Tibial nerve (tissue), 4 donors: Measurements from ENCODE around the gene ETV6. TPM values are rescaled to one million over a fixed set of nuclear protein-coding genes. Genes with fewer than 3 reads are reported as not detected.

Experiments
- DNase-seq, 2 donors: peaks; one replicate each; pipeline ENCODE4 v3.0.0-alpha.2; 2019; ENCODE audit warnings: low spot score in 2 of 2
- H3K27ac ChIP-seq, 4 donors: fragments of 200-600 bp; sonication (generic) in 3 of 4; one replicate each; pipeline ENCODE4 v1.5.1; 2017 to 2019; ENCODE audit warnings: mild to moderate bottlenecking in 1 of 4
- H3K27me3 ChIP-seq, 2 donors: fragments of 200-600 bp; sonication (generic) in 1 of 2; one replicate each; pipeline versions ENCODE4 v1.5.1 to v1.6.0; 2017 to 2019
- H3K36me3 ChIP-seq, 3 donors: fragments of 200-600 bp; sonication (generic); one replicate each; pipeline ENCODE4 v1.5.1; 2018 to 2019
- H3K4me1 ChIP-seq, 4 donors: fragments of 200-600 bp; sonication (generic) in 3 of 4; one replicate each; pipeline ENCODE4 v1.5.1; 2017 to 2019
- H3K4me3 ChIP-seq, 4 donors: fragments of 200-600 bp; sonication (generic) in 3 of 4; one replicate each; pipeline ENCODE4 v1.5.1; 2017 to 2019; ENCODE audit warnings: mild to moderate bottlenecking in 1 of 4, moderate library complexity in 1 of 4
- H3K9me3 ChIP-seq, 4 donors: fragments of 200-600 bp; sonication (generic) in 3 of 4; one replicate each; pipeline ENCODE4 v1.5.1; 2017 to 2019
- CTCF ChIP-seq, 5 experiments: fragments of 200-600 bp in 3 of 5; fragments of 450-650 bp in 2 of 5; sonication (generic) in 3 of 5; IDR thresholded peaks; one replicate each; pipeline ENCODE4 v1.5.1; 2016 to 2019; ENCODE audit warnings: antibody characterized with exemption in 5 of 5, mild to moderate bottlenecking in 3 of 5, moderate library complexity in 2 of 5
- EP300 ChIP-seq, 2 donors: sonication (generic); formaldehyde crosslinking; IDR thresholded peaks; one replicate each; pipeline ENCODE4 v1.6.1; 2017; ENCODE audit warnings: antibody characterized with exemption in 2 of 2, mild to moderate bottlenecking in 1 of 2
- POLR2A ChIP-seq, 2 donors: fragments of 450-650 bp; IDR thresholded peaks; one replicate each; pipeline ENCODE4 v1.6.1; 2017; ENCODE audit warnings: antibody characterized with exemption in 2 of 2, mild to moderate bottlenecking in 2 of 2, moderate library complexity in 2 of 2
- WGBS, 2 donors: methylation state at CpG; one replicate each; pipeline ENCODE4 v1.1.5; 2018; 5-methylcytosine and 5-hydroxymethylcytosine counted together
- total RNA-seq, 4 donors: library from RNA; depleted of rRNA; stranded (reverse); fragments of >200 nt; gene quantifications; one replicate each; pipeline ENCODE4 v1.1.0, GENCODE V29; 2016

ETV6 gene
- total RNA-seq, 4 donors from 2014 or later = 6.7 to 14.1 (median 8.3) TPM

GRCh38 chr12:11661491-11662089, 12.1 kb downstream of the ETV6 start:
- no peak for TF ChIP-seq POLR2A (IDR thresholded peaks at IDR 0.05)
- no peak for TF ChIP-seq CTCF (IDR thresholded peaks at IDR 0.05)
- no peak for TF ChIP-seq EP300 (IDR thresholded peaks at IDR 0.05)
- Histone ChIP-seq H3K27me3 (no peaks in the 10 kb centered on the region), H3K4me3 (no peak overlapping the region), H3K4me1 (peaks cover 0 to 59% (median 16%) of the 10 kb centered on the region in 4 donors), H3K9me3 (no peaks in the 10 kb centered on the region), H3K36me3 (no peaks in the 10 kb centered on the region), H3K27ac (no peak overlapping the region)
- 78 to 82% methylated on average over 8 of the region's 8 CpGs for WGBS, 2 donors
- DNase-seq = no peak

GRCh38 chr12:11662369-11662768, 12.9 kb downstream of the ETV6 start:
- 87% methylated on average over 3 of the region's 3 CpGs for WGBS, 2 donors
- Histone ChIP-seq H3K27ac (no peak overlapping the region), H3K4me3 (no peak overlapping the region), H3K4me1 (peaks cover 0 to 52% (median 16%) of the 10 kb centered on the region in 4 donors), H3K9me3 (no peaks in the 10 kb centered on the region), H3K36me3 (no peaks in the 10 kb centered on the region), H3K27me3 (no peaks in the 10 kb centered on the region)
- TF ChIP-seq CTCF (IDR thresholded peaks at IDR 0.05) (no peak), POLR2A (IDR thresholded peaks at IDR 0.05) (no peak), EP300 (IDR thresholded peaks at IDR 0.05) (no peak)
- no peak for DNase-seq

- H3K27me3 ChIP-seq = no peaks in the 10 kb centered on the region
- TF ChIP-seq POLR2A (IDR thresholded peaks at IDR 0.05) = no peak
- TF ChIP-seq CTCF (IDR thresholded peaks at IDR 0.05) = no peak
- TF ChIP-seq EP300 (IDR thresholded peaks at IDR 0.05) = no peak
- 61 to 68% methylated on average over 7 of the region's 7 CpGs for WGBS, 2 donors
- H3K27ac ChIP-seq = no peak overlapping the region
- no peak for DNase-seq
- peaks cover 0 to 45% (median 15%) of the 10 kb centered on the region in 4 donors for H3K4me1 ChIP-seq
- H3K9me3 ChIP-seq = no peaks in the 10 kb centered on the region
- H3K4me3 ChIP-seq = no peak overlapping the region
- no peaks in the 10 kb centered on the region for H3K36me3 ChIP-seq
These were observed 13.7 kb downstream of the ETV6 start for GRCh38 chr12:11663130-11663529.

GRCh38 chr12:11664101-11664500, 14.6 kb downstream of the ETV6 start:
- Histone ChIP-seq H3K9me3 (no peaks in the 10 kb centered on the region), H3K27ac (no peak overlapping the region), H3K36me3 (no peaks in the 10 kb centered on the region), H3K4me3 (no peak overlapping the region), H3K27me3 (no peaks in the 10 kb centered on the region), H3K4me1 (peaks cover 0 to 38% (median 10%) of the 10 kb centered on the region in 4 donors)
- TF ChIP-seq POLR2A (IDR thresholded peaks at IDR 0.05) (no peak), CTCF (IDR thresholded peaks at IDR 0.05) (no peak), EP300 (IDR thresholded peaks at IDR 0.05) (no peak)
- WGBS, 2 donors = 94 to 95% methylated on average over 3 of the region's 3 CpGs
- DNase-seq = no peak

- H3K36me3 ChIP-seq = no peaks in the 10 kb centered on the region
- no peak for TF ChIP-seq EP300 (IDR thresholded peaks at IDR 0.05)
- TF ChIP-seq POLR2A (IDR thresholded peaks at IDR 0.05) = no peak
- TF ChIP-seq CTCF (IDR thresholded peaks at IDR 0.05) = no peak
- 81% methylated on average over 13 of the region's 13 CpGs for WGBS, 2 donors
- H3K27ac ChIP-seq = no peak overlapping the region
- DNase-seq = no peak
- peaks cover 0 to 28% (median 6%) of the 10 kb centered on the region in 4 donors for H3K4me1 ChIP-seq
- no peak overlapping the region for H3K4me3 ChIP-seq
- H3K27me3 ChIP-seq = no peaks in the 10 kb centered on the region
- no peaks in the 10 kb centered on the region for H3K9me3 ChIP-seq
These were observed 16.9 kb downstream of the ETV6 start for GRCh38 chr12:11666131-11667050.
